Measurements from ENCODE around the gene SPATA13. TPM values are rescaled to one million over a fixed set of nuclear protein-coding genes. Genes with fewer than 3 reads are reported as not detected.
A peak's percentile ranks its signal among the peaks of the same experiment; 100 is the strongest.

Gene SPATA13
- total RNA-seq, 1 donor from 2014 or later: 52.7 TPM

GRCh38 chr13:24279327-24280110 is 119.0 kb downstream of the SPATA13 start:
- DNase-seq (ENCODE audit: low spot score): no peak

DNA sequence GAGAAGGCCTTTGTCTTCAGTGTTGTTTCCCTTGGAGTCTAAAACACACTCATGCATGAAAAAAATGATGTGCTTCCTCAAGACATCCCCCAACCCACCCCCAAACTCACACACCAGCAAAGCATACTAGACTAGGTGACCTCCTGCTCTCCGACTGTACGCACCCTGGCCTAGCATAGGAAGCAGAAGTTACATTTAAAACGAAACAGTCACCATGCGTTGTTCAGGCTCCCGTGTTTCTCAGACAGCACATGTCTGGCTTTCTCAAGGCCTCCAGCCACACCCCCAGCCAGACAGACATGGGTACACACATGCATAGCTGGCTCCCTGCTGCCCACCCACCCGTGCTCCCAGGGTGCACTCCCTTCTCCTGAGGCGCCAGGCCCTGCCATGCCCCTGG is 120.2 kb downstream of the SPATA13 start:
- DNase-seq (ENCODE audit: low spot score): no peak

DNA sequence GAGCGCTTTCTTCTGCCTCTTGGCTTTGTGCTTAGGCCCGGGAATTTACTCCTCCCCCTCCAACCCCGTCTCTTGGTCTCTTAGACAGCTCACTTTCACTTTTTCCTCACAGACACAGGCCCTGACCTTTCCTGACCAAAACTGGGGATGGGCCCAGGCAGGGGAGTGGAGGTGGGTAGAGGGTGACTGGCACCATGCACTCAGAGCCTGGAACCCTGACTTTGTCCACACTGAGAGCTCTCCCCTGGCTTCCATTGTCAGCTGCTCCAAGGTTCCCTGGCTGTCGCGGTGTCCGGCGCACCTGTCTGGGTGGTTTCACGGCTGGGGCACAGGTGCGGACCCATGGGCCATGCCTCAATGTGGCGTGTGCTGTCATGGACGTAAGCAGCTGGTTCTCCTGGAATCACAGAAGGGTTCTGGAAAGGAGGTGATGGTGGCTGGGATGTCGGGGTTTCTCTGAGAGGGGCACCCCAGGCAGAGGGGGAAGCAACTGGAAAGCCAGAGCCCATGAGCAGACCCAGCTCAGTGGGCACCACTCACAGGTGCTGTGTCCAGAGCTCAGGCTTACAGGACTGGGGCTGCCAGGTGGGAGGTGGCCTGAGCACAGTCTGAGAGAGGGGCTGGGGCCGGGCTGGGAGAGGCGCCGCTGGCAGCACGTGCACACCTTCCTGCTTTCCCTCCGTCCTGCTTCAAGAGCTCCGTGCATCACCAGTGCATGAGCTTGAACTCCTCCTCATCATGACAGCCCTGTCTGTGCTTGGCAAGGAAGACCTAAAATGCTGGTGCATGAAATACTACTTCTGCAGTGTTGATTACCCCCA is 120.9 kb downstream of the SPATA13 start:
- no peak for DNase-seq (ENCODE audit: low spot score)

GRCh38 chr13:24282256-24282655 is 121.7 kb downstream of the SPATA13 start:
- no peak for DNase-seq (ENCODE audit: low spot score)

DNA sequence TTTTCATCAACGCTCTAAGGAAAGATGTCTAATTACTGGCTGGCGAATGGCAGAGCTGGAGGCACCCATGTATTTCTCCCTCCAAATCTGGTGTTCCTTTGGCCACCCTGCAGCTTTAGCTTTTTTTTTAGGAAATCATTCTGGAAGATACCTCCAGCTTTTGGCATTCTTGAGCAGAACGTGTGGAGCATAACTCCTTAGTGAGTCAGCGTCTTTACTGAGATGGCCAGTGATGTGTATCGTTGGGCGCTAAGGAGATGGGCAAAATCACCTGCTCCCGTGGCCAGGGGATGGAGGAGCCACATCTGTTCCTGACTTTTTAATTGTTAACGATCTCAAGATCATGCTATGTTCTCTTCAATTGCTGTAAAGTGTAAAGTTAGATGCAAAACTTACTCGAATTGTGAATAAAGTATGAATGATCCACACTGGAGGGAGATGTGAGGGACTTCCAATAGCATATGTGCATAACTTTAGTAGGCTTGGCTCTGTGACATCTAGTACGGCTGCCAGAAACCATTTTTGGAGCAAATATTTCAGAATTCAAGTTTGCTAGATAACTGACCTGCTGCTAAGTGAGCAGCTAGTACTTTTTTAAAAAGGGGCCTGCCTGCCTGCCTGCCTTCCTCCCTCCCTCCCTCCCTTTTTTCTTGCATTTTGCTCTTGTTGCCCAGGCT is 124.5 kb downstream of the SPATA13 start:
- DNase-seq (ENCODE audit: low spot score): no peak

GRCh38 chr13:24286624-24287023 is 126.1 kb downstream of the SPATA13 start:
- DNase-seq (ENCODE audit: low spot score): no peak

GRCh38 chr13:24287748-24288287 is 127.3 kb downstream of the SPATA13 start:
- no peak for DNase-seq (ENCODE audit: low spot score)

DNA sequence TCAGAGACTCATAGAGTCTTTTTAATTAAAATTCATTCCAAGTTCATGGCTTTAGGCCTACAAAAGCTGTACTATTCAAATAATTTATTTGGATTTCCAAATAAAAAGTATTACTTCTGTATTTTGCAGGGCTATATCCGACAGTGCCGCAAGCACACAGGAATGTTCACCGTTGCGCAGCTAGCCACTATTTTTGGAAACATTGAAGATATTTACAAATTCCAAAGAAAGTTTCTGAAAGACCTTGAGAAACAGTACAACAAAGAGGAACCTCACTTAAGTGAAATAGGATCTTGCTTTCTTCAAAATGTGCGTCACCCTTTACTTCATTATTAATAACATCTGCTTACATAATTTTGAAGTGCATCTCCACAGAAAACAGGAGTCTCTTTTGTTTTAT is 128.3 kb downstream of the SPATA13 start:
- DNase-seq (ENCODE audit: low spot score): no peak

DNA sequence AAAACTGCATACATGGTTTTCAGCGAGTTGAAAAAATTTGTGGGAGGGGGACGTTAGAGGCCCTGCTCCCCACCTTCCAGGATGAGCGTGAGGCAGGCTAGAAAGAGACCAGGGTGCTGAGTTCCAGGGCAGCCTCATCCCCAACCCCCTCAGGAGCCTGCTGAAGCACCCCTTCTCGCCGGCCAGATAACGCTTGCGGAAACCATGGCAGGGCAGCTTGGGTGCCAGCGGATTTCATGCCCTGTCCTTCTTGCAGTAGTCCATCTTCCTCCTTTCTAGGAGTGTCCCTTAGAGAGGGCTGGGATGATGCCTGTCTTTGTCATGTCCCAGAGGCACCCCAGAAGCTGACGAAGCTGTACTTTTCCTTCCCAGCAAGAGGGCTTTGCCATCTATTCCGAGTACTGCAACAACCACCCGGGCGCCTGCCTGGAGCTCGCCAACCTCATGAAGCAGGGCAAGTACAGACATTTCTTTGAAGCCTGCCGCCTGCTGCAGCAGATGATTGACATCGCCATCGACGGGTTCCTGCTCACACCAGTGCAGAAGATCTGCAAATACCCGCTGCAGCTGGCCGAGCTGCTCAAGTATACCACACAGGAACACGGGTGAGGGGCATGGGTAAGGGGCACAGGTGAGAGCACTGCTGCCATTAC is 129.9 kb downstream of the SPATA13 start:
- no peak for DNase-seq (ENCODE audit: low spot score)

DNA sequence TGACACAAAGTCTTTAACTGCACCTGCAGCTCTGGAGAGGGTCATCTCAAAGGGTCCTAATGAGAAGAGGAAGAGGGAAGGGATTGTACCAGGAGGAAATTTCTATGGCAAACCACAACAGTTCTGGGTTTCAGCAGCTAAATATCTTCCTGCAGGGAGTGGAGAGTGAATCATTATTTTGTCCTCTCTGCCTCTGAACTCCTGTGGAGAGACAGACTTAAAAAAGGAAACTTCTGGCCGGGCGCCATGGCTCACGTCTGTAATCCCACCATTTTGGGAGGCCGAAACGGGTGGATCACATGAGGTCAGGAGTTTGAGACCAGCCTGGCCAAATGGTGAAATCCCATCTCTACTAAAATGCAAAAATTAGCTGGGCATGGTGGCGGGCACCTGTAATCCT is 132.0 kb downstream of the SPATA13 start:
- DNase-seq (ENCODE audit: low spot score): no peak

- DNase-seq (ENCODE audit: low spot score): no peak
Observed at GRCh38 chr13:24293746-24294145, 133.2 kb downstream of the SPATA13 start.

- no peak for DNase-seq (ENCODE audit: low spot score)
Observed at GRCh38 chr13:24299488-24300114, 139.1 kb downstream of the SPATA13 start.

DNA sequence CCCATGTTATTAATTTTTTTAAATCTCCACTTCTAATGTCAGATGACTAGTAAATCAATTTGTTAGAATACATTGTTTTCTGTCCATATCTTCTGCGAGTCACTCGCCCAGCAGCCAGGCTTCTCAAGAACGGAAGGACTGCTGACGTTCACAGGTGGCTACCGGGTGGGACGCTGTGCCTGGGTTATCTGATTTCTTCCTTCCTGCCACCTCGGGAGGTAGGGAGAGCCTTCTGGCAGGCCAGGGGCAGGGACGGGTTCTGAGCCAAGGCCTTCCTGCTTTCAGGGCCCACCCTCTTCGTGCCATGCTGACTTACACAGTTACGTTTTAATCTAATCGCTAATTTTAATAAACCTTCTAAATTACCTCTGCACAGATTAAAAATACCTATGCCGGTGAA is 140.9 kb downstream of the SPATA13 start:
- DNase-seq (ENCODE audit: low spot score): no peak

- DNase-seq (ENCODE audit: low spot score): no peak
Observed at GRCh38 chr13:24301911-24302310, 141.4 kb downstream of the SPATA13 start.

DNA sequence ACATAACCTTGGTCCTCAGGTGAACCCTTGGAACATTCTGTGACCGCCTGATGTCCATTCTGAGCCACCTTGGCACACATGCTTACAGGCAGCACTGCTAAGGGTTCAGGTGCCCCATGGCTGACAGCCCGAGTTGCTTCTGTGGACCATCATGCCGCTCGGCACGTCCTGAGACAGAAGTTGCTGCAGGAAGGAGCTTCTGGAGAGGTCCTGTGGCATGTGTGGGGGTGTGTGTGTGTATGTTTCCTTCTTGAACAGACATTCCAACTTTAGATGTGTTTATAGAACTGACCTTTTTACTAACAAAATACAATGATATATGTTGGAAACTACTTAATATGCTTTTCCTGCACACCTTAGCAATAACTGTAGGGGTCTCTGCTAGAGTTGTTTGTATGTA is 144.1 kb downstream of the SPATA13 start:
- DNase-seq (ENCODE audit: low spot score): no peak

- DNase-seq (ENCODE audit: low spot score): no peak
Observed at GRCh38 chr13:24306632-24307031, 146.1 kb downstream of the SPATA13 start.

DNA sequence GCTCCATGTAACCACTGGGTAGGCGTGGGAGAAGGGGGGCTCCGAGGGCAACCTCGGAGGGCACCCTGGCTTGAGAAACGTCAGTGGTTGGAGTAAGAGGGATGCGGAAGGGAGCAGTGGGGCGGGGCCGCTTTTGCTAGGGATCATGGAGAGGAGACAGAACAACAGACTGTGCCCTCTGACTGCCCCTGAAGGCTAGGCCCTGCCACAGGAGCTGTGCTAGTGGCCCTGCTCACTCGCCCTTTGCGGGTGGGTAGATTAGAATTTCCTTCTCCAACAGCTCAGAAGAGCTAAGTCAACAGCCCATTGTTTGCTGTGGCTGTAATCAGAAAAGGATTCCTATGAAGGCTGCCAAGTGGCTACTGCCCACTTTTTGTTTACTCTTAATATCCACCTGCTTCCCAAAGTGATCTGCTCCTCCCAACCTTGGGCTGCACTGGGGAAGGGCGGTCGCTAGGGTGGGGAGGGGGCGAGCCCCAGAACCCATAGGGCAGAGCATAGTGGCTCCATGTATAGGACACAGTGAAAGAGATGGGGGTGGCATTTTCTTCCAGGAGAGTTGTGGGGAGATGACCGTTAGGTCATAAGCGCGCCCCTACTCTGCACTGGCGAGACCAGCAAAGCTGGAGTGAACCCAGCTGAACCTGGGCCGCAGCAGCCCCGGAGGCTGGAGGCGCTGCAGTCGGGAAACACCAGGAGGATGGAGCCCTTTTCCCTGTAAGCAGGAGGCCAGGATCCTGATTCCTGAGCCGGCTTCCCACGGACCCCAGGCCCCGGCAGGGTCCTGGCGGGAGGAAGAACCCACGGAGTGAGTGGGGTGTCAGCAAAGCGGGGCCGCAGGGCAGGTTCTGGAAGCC is 146.9 kb downstream of the SPATA13 start:
- peak; percentile 69 for DNase-seq (ENCODE audit: low spot score)

DNA sequence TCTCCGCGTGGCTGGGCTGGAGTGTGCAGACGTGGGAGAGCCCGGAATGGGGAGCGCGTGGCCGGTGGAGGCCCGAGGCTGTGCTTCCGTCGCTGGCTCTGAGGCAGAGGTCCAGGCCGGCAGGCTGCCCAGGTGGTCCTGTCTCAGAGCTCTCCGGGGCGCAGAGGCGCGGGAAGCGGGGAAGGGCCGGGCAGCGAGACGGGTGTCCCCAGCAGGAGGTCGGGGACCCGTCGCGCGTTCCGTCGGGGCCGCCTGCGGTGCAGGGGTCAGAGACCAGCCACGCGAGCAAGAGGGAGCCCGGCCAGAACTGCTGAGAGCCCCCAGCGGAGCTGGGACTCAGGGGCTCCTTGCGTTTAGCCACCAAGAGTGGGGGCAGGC is 147.5 kb downstream of the SPATA13 start:
- peak; percentile 9 for DNase-seq (ENCODE audit: low spot score)

- peak; percentile 7 for DNase-seq (ENCODE audit: low spot score)
Observed at GRCh38 chr13:24308488-24309020, 148.0 kb downstream of the SPATA13 start.

DNA sequence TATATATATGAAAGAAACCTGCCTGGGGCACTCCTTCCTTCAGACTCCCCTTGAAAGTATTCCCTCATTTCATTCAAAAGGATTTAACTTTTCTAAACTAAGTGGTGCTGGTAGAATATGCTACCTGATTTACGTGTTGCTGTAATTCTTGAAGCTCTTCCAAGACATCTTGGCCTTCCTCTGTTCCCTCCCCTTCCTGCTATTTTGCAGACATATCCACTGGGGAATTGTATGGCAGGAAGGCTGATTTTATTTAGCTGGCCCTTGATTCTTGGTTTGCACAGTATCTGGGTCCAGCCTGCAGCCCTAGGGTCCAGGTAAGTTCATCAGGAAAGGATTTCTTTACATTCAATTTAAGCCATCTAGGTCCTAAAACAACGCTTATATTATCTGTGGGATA is 148.8 kb downstream of the SPATA13 start, which contains the start of gene C1QTNF9:
C1QTNF9 (plus strand) TSS at position 281 of the 400 bp plus-strand sequence. CDS start 6,424 bp downstream, outside the sequence.
- DNase-seq (ENCODE audit: low spot score): peak; percentile 6
